Prostate gland (tissue), 2 donors: ENCODE results near the gene IL9R. TPM values are rescaled to one million over a fixed set of nuclear protein-coding genes. Genes with fewer than 3 reads are reported as not detected.
"Not testable (repeated sequence)": the region's sequence is repeated elsewhere in the genome, so short reads cannot be mapped to it uniquely, and the experiment has no call there.

Experiments
- DNase-seq: peaks from one replicate; pipeline ENCODE4 v3.0.0-alpha.2; 2019; ENCODE audit warnings: low spot score
- H3K27ac ChIP-seq, 2 donors: fragments of 200-600 bp; sonication (generic); 2 replicates each; pipeline ENCODE4 v1.5.1; 2017 to 2019
- H3K27me3 ChIP-seq: fragments of 200-600 bp; sonication (generic); replicated peaks from 2 replicates; pipeline ENCODE4 v1.5.1; 2019; ENCODE audit not compliant: insufficient read depth
- H3K36me3 ChIP-seq, 2 donors: fragments of 200-600 bp; sonication (generic); 1 replicate in 1 of 2; 2 replicates in 1 of 2; pipeline versions ENCODE4 v1.5.1 to v1.8.1; 2017 to 2019
- H3K4me1 ChIP-seq: fragments of 200-600 bp; sonication (generic); replicated peaks from 2 replicates; pipeline ENCODE4 v1.5.1; 2019
- H3K4me3 ChIP-seq, 2 donors: fragments of 200-600 bp; sonication (generic); 2 replicates each; pipeline ENCODE4 v1.5.1; 2017 to 2019
- H3K9me3 ChIP-seq: fragments of 200-600 bp; sonication (generic); 2 replicates; pipeline ENCODE4 v1.5.1; 2017
- CTCF ChIP-seq, 4 experiments: fragments of 200-600 bp in 2 of 4; fragments of 450-650 bp in 2 of 4; sonication (generic) in 2 of 4; IDR thresholded peaks; 1 replicate in 3 of 4; 2 replicates in 1 of 4; pipeline ENCODE4 v1.5.1; 2016 to 2019; ENCODE audit warnings: antibody characterized with exemption in 4 of 4, mild to moderate bottlenecking in 2 of 4, moderate library complexity in 2 of 4
- POLR2A ChIP-seq: fragments of 450-650 bp; IDR thresholded peaks from one replicate; pipeline ENCODE4 v1.6.1; 2016; ENCODE audit warnings: antibody characterized with exemption, mild to moderate bottlenecking
- POLR2AphosphoS5 ChIP-seq: sonication (generic); formaldehyde crosslinking; IDR thresholded peaks from one replicate; pipeline ENCODE4 v1.6.1; 2017; ENCODE audit warnings: antibody characterized with exemption
- WGBS: methylation state at CpG from one replicate; pipeline ENCODE4 v1.1.5; 2018; 5-methylcytosine and 5-hydroxymethylcytosine counted together
- intact Hi-C: fragments of 100-400 bp; cut with DNase I; formaldehyde crosslinking; loops from one replicate; pipeline ENCODE4 v1.14.2; 2022
- total RNA-seq, 2 donors: library from RNA; depleted of rRNA; stranded (reverse); fragments of >200 nt; gene quantifications; one replicate each; pipeline ENCODE4 v1.1.0, GENCODE V29; 2016

IL9R gene
- total RNA-seq, 2 donors from 2014 or later: 0.23 TPM; not detected in 1

DNA sequence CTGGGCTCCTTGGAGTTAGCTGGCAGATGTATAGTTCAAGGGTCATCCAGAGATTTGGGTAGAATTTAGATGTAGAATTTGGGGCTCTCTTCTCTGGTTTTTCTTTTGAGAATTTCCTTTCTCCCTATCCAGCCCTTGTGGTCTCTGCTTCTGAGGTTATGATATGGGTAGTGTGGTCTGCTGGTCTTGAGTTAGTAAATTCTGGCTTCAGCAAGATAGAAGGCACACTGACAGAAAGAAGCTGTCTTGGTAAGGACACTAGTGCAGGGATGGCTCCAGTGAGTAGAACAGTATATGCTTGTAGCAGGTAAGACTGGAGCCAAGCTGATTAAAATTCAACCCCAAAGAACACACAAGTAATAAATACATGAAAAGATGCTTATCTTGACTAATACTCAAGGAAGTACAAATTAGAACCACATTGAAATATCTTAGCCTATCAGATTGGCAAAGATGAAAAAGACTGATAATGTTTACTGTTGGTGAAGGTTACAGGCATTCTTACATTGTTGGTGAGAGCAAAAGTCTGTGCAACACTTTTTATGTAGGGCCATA is 2.1 kb upstream of the IL9R start:
- Histone ChIP-seq H3K9me3 (no peaks in the 10 kb centered on the region), H3K4me3 (no peak overlapping the region), H3K4me1 (no peaks in the 10 kb centered on the region), H3K27me3 (no peaks in the 10 kb centered on the region), H3K36me3 (no peaks in the 10 kb centered on the region), H3K27ac (no peak overlapping the region)
- intact Hi-C loops: no loop called here
- no peak for DNase-seq
- TF ChIP-seq CTCF (IDR thresholded peaks at IDR 0.05) (no peak), POLR2A (no peak), POLR2AphosphoS5 (no peak)

GRCh38 chrX:155998116-155998515 is 620 bp downstream of the IL9R start:
- 67% methylated on average over 1 of the region's 1 CpG for WGBS
- Histone ChIP-seq H3K27ac (no peak overlapping the region), H3K36me3 (no peaks in the 10 kb centered on the region), H3K4me3 (no peak overlapping the region), H3K9me3 (no peaks in the 10 kb centered on the region), H3K27me3 (no peaks in the 10 kb centered on the region), H3K4me1 (no peaks in the 10 kb centered on the region)
- intact Hi-C loops: no loop called here
- TF ChIP-seq CTCF (IDR thresholded peaks at IDR 0.05) (no peak), POLR2A (no peak), POLR2AphosphoS5 (no peak)
- DNase-seq: no peak

GRCh38 chrX:155998761-155999510 is 1.4 kb downstream of the IL9R start:
- H3K36me3 ChIP-seq: no peaks in the 10 kb centered on the region
- 72% methylated on average over 9 of the region's 9 CpGs for WGBS
- DNase-seq: no peak
- TF ChIP-seq CTCF (IDR thresholded peaks at IDR 0.05): no peak
- H3K27ac ChIP-seq: no peak overlapping the region
- H3K27me3 ChIP-seq: no peaks in the 10 kb centered on the region
- intact Hi-C loops: no loop called here
- H3K4me3 ChIP-seq: no peak overlapping the region
- H3K9me3 ChIP-seq: no peaks in the 10 kb centered on the region
- no peaks in the 10 kb centered on the region for H3K4me1 ChIP-seq

DNA sequence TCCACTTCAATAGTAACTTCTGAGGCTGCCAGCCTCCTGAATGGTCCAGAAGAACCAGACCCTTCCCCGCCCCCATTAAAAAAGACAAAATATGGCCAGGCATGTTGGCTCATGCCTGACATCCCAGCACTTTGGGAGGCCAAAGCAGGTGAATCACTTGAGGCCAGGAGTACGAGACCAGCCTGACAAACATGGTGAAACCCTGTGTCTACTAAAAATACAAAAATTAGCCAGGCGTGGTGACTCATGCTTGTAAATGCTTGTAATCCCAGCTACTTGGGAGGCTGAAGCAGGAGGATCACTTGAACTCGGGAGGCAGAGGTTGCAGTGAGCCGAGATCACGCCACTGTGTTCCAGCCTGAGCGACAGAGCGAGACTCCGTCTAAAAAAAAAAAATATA is 2.3 kb downstream of the IL9R start:
- H3K4me3 ChIP-seq, H3K27ac ChIP-seq, DNase-seq, H3K9me3 ChIP-seq, H3K4me1 ChIP-seq, H3K36me3 ChIP-seq, intact Hi-C loops, H3K27me3 ChIP-seq: not testable (repeated sequence)
- 67% methylated on average over 9 of the region's 9 CpGs for WGBS

GRCh38 chrX:156000361-156000926 is 2.9 kb downstream of the IL9R start:
- WGBS: 88% methylated on average over 5 of the region's 5 CpGs

More at GRCh38 chrX:156000361-156000926, 2.9 kb downstream of the IL9R start:
- no peaks in the 10 kb centered on the region for H3K27me3 ChIP-seq
- intact Hi-C loops: no loop called here
- no peak for DNase-seq
- H3K4me3 ChIP-seq: no peak overlapping the region
- no peaks in the 10 kb centered on the region for H3K4me1 ChIP-seq
- no peaks in the 10 kb centered on the region for H3K36me3 ChIP-seq
- TF ChIP-seq POLR2AphosphoS5 (no peak), CTCF (IDR thresholded peaks at IDR 0.05) (no peak), POLR2A (no peak)
- no peak overlapping the region for H3K27ac ChIP-seq
- no peaks in the 10 kb centered on the region for H3K9me3 ChIP-seq
